Measurements from ENCODE around the gene TBC1D4.
"Not testable (repeated sequence)": the region's sequence is repeated elsewhere in the genome, so short reads cannot be mapped to it uniquely, and the experiment has no call there.

DNA sequence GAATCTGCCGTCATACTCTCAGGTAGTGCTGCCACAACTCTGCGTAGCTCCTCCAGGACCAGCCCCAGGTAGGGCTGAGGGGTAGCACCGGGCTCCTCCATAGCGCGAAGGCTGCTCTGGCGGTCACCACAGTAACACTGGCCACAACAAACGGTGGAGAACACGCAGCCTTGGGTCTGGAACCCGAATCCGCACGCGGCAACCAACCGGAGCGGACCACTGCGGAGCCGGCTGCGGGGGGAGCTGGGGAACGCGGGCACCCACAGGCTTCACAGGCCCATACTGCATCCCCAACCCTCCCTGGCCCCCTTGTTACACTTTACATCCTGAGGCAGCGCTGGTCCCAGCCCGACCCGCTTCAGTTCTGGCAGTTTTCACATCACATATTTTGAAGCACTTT is 241.7 kb downstream of the TBC1D4 start:
- not testable (repeated sequence) for TF ChIP-seq EZH2 (IDR thresholded peaks at IDR 0.05; ENCODE audit: low read length, missing control alignments)
- TF ChIP-seq, protein P1, sequence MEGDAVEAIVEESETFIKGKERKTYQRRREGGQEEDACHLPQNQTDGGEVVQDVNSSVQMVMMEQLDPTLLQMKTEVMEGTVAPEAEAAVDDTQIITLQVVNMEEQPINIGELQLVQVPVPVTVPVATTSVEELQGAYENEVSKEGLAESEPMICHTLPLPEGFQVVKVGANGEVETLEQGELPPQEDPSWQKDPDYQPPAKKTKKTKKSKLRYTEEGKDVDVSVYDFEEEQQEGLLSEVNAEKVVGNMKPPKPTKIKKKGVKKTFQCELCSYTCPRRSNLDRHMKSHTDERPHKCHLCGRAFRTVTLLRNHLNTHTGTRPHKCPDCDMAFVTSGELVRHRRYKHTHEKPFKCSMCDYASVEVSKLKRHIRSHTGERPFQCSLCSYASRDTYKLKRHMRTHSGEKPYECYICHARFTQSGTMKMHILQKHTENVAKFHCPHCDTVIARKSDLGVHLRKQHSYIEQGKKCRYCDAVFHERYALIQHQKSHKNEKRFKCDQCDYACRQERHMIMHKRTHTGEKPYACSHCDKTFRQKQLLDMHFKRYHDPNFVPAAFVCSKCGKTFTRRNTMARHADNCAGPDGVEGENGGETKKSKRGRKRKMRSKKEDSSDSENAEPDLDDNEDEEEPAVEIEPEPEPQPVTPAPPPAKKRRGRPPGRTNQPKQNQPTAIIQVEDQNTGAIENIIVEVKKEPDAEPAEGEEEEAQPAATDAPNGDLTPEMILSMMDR (conservative IDR thresholded peaks at IDR 0.05 in 1 of 2, IDR thresholded peaks at IDR 0.05 in 1 of 2; ENCODE audit: low read depth in 1 of 2, low read length in 2 of 2), result not testable (repeated sequence)

Measured in fibroblast of lung (primary cell).